MM.1S (cell line): ENCODE data around the gene STIM1.

Experiments used
- EZH2 ChIP-seq: fragments of 300-600 bp; sonication (generic); optimal IDR thresholded peaks from 2 replicates; pipeline ENCODE3; 2017; ENCODE audit warnings: low read depth, mild to moderate bottlenecking, antibody characterized with exemption, low read length, mixed read lengths
- EZH2phosphoT487 ChIP-seq: fragments of 300-600 bp; sonication (generic); IDR thresholded peaks from 2 replicates; pipeline ENCODE4 v1.6.1; 2018; ENCODE audit warnings: antibody characterized with exemption, low read length
- TF ChIP-seq, protein P1 (sequence below): fragments of 300-600 bp; sonication (generic); IDR thresholded peaks from 2 replicates; pipeline ENCODE4 v1.5.1; 2016; ENCODE audit warnings: antibody characterized with exemption, low read length, mixed read lengths

DNA sequence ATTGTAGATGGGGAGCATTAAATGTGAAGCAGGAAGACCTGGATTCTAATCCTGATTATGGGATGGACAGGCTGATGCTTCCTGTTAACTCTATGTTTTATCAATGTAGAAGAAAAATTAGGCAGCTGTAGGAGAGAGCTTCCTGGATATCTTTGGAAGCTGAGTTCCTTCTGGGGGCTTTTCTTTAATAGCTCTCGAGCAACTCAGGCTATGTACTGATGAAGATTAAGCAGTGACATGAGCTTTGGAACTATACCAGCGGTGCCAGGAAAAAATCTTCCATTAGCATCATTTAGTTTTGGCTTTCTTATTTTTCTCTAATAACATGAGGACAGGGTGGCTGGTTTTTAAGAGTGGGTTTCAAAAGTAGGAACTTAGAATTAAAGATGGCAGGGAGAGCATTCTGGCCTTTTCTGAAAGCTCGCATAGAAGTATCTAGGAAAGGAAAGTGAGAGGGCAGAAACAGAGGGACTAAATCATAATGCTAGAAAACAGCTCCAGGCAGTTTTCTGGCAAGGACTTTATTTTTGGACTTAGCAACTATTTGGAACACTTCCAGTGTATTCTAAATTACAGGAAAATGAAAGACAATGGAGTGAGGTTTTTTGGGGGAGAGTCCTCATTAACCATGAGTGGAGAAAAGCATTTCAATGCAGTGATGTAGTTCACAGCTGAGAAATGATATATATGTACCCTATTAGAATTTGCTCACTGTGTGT lies 169.9 kb downstream of the STIM1 start:
- TF ChIP-seq, protein P1, sequence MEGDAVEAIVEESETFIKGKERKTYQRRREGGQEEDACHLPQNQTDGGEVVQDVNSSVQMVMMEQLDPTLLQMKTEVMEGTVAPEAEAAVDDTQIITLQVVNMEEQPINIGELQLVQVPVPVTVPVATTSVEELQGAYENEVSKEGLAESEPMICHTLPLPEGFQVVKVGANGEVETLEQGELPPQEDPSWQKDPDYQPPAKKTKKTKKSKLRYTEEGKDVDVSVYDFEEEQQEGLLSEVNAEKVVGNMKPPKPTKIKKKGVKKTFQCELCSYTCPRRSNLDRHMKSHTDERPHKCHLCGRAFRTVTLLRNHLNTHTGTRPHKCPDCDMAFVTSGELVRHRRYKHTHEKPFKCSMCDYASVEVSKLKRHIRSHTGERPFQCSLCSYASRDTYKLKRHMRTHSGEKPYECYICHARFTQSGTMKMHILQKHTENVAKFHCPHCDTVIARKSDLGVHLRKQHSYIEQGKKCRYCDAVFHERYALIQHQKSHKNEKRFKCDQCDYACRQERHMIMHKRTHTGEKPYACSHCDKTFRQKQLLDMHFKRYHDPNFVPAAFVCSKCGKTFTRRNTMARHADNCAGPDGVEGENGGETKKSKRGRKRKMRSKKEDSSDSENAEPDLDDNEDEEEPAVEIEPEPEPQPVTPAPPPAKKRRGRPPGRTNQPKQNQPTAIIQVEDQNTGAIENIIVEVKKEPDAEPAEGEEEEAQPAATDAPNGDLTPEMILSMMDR: no peak
- no peak for TF ChIP-seq EZH2
- TF ChIP-seq EZH2phosphoT487: no peak
